Measurements from ENCODE around the gene PITX3.

Gene PITX3

DNA sequence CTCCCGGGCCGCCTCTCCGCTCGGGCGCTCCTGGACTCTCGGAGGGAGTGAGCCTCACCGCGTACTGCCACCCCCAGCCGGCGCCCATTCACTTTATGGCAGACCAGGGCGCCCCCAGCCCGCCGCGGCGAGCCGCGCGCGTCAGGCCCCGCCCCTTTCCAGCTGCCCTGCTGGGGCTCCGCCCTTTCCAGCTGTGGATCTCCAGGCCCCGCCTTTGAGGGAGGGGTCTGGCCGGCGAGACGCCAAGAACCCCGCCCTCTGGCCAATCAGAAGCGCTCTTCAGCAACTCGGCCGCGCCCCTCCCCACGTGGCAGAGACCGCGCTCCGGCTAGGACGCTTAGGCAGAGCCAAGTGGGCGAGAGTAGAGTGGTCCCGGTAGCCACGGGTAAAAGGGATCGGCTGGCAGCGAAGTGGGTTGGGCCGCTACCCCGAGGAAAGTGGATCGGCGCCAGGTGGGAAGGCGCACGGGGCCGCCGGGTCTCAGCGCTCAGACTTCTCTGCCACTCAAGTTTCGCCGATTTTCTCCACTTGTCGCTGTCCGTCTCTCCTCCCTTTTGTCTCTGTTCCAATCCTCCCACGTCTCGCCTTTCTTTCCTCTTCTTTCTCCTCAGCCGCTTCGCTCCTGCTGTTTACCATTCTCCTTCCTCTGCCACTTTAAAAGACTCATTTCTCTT is at the start of gene PITX3:
Gene PITX3, minus strand, starts transcription at position 69 of the 674 bp plus-strand sequence. CDS start 9,432 bp downstream, outside the sequence.
- DNase-seq = peak; percentile 80

DNA sequence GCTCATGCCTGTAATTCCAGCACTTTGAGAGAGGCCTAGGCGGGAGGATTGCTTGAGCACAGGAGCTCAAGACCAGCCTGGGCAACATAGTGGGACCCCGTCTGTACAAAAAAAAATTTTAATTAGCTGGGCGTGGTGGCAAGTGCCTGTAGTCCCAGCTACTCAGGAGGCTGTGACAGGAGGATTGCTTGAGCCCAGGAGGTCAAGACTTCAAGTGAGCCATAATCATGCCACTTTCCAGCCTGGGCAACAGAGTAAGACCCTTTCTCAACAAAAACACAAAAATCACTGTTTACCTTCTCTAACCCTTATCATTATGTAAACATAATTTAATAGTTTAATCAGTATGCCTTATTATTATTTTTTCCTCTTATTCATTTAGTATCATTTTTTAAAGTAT is 48.5 kb upstream of the PITX3 start:
- DNase-seq = no peak

DNA sequence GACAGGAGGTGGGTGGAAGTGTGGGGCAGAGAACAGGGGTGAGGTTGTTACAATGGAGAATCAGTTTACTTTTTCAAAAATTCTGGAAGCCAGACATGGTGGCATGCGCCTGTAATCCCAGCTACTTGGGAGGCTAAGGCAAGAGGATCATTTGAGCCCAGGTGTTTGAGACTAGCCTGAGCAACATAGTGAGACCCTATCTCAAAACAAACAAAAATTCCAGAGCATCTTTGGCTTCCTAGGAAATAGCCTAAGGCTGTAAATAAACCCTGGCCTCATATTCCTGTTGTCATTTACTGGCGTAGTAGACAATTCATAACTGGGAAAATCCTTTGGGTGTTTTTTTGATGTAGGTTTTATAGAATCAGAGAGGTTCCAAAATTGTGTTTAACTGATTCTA is 48.0 kb upstream of the PITX3 start:
- DNase-seq = no peak

DNA sequence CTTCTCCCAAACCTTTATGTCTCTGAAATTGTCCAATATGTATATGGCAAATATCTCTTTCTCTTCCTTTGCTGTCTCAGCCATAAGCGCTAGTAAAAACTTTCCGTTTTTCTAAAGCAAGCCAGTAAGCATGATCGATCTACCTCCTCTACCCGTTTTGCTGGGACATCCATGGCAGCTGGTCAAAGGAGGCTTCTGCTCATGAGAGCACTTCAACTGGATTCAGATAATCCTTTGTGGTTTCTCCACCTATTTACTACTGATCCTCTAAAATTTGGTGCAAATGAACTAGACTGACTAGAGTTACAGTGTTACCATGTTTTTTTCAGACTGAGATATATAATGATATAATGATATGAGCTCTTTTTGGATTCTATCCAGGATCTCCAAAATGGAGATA is 46.7 kb upstream of the PITX3 start:
- no peak for DNase-seq

DNA sequence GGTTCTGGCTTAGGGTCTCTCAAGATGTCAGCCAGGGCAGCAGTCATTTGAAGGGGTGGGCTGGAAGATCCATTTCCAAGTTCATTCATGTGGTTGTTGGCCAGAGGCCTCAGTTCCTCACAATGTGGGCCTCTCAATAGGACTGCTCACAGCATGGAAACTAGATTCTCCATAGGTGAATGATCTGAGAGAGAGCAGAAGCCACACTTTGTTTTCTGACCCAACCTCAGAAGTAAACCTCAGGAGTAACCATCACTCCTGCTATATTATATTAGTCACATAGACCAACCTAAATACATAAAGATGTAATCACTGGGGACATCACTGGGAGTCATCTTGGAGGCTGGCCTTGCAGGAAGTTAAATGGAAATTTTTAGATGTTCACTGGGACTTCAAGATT is 46.2 kb upstream of the PITX3 start:
- no peak for DNase-seq

DNA sequence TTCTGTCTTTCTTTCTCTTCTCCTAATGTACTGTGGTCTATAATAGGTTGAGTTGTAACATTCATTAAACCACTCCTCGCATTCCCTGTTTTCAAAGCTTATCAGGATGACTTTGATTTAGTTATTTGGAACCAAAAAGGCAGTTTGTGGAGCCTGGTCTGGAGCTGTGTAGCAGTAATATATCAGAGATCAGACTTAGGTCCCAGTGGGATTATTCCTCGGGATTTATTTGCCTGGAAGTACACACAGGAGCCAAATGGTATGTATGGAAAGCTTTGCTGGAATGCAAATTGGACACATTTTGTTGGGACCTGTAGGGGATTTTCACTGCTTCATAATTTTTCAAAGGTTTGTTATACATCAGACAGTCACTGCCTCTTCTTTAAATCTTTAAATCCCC is 44.9 kb upstream of the PITX3 start:
- DNase-seq = no peak

DNA sequence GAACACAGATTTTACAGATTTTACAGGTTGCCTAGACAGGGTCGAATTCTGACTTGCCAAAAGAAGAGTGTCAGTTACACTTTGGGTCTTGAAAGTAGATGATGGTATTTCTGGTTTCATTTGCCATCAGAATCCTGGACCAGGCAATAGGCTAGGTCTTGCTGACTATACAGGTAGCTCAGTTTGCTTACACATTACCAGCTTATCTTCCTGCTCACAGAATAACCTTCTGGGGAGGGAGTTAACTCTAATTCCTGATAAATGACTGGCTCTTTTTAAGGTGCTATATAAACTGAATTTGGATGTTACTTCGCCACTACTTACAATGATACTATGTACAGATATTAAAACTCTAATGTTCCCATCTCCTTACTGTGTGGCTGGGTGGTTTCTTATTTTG is 43.8 kb upstream of the PITX3 start:
- no peak for DNase-seq

DNA sequence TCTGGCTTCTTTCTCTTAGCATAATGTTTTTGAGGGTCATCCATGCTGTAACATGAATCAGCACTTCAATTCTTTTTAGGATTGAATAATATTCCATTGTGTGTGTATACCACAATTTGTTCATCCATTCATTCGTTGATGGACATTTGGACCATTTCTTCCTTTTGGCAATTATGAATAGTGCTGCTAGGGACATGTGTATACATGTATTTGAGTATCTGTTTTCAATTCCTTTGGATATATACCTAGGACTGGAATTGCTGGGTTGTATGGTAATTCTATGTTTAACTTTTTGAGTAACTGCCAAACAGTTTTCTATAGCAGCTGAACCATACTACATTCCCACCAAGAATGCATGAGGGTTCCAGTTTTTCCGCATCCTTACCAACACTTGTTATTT is 43.2 kb upstream of the PITX3 start:
- no peak for DNase-seq

DNA sequence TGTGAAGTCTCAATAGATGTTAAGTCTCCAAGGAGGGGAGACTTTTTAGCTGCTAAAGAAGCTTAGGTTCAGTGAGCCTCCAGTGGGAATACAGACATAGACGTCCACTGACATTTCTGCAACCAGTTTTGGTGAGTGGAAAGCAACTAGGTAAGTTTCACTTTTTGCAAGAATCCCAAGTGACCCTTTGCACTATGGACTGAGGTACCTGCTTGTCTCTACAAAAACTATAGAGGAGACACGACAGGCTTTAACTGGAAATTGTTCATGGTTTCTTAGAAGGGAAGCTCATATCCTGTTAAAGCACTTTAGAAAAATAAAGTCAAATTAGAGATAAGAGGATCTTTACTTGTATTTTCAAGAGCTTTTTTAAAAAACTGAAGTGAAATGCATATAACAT is 42.6 kb upstream of the PITX3 start:
- no peak for DNase-seq

DNA sequence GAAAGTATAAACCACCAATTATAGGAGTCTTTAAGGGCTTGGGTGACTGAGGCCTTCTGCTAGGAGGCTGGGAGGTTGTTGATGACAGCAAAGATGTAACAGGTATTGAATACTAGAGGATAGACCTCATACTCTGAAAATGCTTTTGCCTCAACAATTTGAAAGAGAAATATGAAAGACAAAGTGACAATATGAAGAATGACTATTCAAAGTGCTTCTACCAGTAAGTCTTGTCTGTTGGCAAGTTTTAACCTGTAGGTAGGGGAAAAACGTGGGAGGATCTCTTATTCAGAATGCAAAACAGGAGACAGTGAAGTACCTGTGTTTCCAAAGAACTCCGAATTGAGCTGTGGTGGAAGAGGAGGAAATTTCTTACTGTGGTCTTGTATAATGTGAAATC is 42.2 kb upstream of the PITX3 start:
- DNase-seq = no peak

DNA sequence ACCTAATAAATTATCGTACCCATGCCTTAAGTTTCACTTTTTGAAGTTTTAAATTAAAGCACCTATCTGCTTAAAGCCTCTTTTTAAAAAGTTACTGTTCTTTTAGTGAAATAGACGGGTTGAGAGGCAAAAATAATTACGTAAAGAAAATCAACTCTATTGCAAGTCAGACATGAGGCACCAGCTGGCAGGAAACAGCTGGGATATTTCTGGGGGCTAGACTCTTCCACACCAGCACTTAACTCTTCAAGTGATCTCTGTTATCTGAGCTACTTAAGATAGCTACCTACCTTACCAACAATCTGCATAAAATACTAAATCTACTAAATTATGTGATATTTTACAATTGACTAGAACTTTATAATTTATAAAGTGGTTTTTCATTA is 39.8 kb upstream of the PITX3 start:
- no peak for DNase-seq

DNA sequence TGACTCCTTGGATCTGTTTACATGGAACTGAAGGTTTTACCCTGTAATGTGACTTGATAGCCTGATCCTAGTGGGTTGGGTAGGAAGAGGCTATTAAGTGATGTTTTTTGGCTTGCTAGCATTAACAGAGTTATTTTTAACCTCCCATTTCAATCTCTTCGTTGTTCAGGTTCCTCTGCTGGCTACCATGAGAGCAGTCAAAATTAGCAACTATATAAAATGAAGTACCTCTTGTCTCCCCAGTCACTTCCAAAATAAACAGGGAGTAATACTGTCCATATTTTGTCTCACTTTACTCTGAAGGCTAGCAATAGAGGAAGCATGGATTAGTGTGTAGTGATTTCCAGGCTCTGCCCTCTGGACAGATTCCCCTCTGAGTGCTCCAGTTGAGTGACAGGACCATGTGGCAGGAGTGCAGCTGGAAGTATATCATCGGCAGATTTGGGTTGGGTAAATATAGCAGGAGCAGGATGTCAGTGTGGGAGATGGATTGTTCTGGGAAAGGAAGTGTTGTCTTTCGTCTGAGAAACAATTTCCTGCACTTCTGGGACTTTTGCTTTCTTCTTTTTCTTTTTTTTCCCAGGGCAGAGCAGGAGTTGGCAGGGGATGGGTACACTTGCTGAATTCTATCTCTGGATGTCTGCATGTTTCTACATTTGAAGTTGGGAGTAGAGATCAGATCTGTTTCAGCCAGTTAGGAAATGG is 39.2 kb upstream of the PITX3 start:
- DNase-seq = no peak

DNA sequence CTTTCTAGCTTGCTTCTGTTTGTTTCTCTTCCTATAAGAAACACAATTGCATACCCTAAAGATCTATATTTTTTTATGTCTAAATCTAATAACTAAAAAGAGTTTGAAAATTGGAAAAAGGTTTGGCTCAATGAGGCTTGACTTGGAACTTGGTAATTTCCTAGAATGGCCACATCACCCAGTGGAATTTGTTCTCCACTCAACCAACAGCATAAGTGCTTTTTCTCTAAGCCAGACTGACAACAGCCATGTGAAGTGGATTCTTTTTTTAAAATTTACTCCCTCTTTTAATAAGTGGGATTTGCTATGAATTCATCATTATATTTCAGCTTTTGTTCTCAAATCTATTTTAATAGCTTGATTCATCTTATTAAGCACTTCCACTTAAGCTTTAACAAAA is 37.8 kb upstream of the PITX3 start:
- no peak for DNase-seq

DNA sequence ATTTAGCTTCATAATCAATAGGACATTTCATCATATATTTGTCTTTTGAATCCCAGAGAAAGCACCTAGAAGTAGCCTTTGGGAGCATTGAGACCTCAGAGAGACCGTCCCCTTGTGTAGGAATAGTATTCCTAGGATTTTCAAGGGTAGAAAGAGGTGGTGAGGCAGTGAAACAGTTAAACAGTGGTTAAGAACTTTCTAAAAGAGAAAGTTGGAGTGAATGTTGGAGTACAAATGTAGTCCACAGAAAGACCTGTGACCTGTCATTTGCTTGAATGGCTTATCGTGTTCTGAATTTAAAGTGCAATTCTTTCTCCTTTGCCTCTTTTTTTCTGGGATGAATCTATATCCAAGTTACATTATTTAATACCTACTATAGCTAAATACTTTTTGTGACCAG is 34.0 kb upstream of the PITX3 start:
- DNase-seq = no peak

DNA sequence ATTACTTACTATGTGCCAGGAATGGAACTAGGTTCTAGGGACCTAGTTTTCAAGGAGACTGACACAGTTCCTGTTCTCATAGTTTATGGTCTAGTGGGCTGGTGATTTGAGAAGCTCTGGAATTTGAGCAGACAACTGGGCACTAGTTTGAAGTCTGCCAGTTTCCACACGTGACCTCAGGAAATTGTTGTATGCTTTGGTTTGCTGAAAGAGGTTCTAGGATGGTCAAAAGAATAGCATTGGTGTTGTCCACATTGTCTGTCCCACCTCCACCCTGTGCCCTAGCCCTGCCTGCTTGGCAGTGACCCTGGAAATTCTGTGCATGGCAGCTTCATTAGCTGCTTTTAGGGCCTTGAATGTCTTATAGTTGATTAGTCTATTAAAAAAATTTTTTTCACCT is 32.8 kb upstream of the PITX3 start:
- DNase-seq = no peak

DNA sequence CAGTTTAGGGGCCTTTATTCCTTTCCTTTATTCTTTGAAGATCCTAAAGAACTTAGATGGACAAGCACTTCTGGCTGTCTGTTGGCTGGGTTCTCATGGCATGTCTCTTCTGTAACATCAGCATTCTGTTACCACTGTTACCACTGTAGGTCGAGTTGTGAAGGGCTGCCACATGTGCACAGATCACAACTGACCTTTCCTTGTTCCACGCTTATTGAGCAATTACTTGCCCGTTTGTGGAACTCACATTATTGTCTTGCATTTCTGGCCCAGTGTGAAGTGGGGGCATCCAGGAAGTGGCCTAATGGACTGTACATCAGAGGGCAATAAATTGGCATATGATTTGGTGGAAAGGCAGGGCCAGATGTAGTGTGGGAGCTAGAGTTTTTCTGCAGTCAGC is 27.7 kb upstream of the PITX3 start:
- no peak for DNase-seq

DNA sequence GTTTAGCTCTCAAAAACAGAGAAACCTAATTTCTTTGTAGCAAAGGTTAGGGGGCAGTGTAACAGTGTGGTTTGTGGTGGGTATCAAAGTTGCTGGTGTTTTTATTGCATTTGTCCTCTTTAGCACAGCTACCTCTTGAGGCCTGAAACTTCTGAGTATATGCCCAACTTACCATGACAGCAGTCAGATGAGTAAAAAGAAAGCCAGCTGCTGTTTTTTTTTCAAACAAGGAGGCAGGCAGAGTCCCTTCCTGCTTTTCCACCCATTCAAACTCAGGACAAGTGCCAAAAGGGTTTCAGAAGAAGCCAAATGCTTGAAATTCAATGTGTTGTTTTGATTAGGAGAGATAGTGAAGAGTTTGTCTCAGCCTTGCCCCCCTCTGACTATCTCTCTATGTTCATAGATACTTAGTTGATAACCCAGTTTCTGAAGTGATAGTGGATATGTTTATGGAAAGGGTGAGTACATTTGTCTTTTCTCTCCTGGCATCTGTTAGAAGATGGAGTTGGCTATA is 27.1 kb upstream of the PITX3 start:
- no peak for DNase-seq

DNA sequence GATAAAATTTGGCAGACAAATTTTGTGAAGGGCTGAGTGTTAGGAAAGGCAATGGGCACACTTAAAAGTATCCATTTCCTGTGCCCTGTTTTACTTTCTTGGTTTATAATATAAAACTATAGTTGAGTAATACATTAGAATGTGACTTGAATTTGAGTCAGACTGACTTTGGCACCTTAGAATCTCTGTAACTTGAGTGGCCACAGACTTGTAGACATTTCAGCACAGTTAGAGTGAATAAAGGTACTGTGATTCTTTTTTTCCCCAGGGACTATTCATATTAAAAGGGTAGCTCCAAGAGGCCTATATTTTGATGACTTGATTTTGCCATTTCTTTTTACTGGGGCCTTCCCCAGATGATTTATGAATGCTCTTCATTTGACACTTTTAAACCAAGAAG is 26.4 kb upstream of the PITX3 start:
- no peak for DNase-seq

DNA sequence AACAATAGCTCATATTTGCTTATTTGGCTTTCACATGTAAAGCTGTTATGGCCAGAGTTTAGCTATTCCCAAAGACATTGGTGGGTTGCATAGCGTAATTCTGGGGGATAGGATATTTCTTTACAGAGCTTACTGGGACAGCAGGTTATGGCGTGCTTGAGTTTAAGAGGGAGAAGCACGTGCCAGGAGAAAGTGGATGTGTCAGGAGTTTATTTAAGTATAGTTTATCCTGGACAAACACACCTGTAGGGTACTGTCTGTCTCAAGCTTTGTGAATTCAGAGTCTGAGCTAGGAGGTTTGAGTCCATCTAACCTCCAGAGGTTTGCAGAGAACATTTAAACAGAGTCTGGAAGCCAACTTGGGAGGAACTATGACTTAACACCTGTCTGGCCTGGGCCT is 25.4 kb upstream of the PITX3 start:
- no peak for DNase-seq

DNA sequence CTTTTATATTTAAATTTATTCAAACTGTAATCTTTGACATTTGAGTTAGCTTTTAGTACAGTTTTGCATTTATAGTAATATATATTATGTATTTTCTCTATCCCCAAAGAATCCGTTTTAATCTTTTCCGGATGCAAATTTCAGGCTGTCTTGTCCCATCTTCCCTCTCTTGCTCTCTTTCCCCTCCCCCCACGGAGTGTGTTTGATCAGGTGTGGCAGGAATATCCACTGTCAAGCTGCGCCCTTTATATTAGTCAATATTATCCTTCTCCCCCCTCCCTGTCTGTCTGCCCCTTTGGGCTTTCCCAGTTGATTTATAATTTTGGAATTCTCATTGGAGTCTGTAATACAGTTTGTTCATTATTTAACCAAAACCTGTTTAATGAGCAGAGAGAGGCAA is 23.1 kb upstream of the PITX3 start:
- no peak for DNase-seq

DNA sequence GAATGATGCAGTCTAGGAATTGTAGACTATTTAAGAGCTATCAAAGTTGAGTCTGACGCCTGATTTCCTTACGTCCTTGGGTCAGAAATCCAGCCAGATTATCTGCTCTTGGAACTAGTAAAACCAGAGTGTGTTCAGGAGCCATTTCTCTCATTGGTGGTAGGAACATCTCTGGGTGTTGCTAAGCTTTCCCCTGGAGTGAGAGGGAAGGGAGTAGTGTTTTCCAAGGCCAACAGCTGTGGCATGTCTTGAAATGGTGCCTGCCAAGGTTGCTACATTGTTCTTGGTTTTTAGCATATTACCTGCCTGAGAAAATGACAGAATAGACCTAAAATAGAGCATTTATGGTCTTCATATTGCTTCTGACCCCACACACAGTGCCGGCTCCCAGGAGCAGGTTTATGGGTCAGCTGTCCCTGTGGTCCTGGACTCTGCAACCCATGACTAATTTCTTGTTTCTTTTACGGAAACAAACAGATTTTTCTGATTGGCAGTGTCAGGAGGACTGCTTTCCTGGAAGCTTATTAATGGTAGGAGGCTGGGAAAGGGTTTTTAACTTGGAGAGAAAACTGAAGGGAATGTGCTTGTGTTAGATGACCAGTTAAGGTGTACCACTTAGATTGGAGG is 21.5 kb upstream of the PITX3 start:
- no peak for DNase-seq

DNA sequence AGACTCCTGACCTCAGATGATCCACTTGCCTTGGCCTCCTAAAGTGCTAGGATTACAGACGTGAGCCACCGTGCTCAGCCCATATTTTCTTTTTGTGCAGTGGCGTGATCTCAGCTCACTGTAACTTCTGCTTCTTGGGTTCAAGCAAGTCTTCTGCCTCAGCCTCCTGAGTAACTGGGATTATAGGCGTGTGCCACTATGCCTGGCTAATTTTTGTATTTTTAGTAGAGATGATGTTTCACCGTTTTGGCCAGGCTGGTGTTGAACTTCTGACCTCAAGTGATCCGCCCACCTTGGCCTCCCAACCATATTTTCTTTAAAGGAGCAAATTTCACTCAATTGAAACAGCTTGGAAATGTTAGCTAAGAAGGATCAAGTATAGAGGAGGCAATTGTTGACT is 20.5 kb upstream of the PITX3 start:
- DNase-seq = no peak

DNA sequence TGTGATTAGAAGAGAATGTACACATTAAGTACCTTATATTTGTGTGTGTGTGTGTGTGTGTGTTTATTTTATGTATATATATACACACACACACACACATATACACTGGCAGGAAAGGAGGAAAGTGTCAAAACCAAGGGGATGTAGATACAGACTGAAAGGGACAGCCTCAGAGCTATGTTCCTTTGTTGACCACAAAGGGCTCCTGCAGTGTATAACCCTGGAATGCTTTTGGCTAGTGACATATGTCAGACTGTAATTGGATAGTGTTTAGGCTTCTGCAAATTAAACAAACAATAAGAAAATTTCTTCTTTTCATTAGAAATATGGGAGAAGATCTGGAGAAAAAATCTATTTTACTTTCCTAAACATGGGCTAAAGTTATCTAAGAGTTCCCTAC is 19.9 kb upstream of the PITX3 start:
- no peak for DNase-seq

DNA sequence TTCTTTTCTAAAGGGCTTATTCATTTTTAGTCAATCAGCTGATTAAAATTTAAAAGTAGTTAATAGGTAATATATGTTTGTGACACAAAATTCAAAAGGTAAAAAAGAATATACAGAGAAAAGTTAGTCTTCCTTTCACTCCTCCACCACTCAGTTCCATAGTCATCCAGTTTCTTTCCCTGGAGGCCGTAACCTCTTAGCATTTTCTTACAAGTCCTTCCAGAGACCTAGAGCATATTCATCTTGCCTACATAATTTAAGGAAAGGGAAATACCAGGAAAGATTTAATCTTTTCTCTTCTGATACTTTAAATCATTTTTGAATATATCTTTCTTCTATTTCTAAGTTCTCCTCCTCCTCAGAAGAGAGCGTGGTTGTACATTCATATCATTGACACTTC is 14.1 kb upstream of the PITX3 start:
- no peak for DNase-seq

Measured in activated effector memory CD4-positive, alpha-beta T cell treated with Interleukin-2 at 50 U/mL for 16 hours (primary cell).